Left lung (tissue), 10 donors: Measurements from ENCODE around the gene CBX5. TPM values are rescaled to one million over a fixed set of nuclear protein-coding genes. Genes with fewer than 3 reads are reported as not detected.

Experiments used
- ATAC-seq: fragments of 200-7000 bp; cut with Tn5 transposase; one replicate; pipeline ENCODE4 v1.9.1; 2020; ENCODE audit warnings: moderate library complexity
- DNase-seq, 4 donors: peaks; one replicate each; pipeline ENCODE4 v3.0.0-alpha.2; 2013 to 2020
- H3K27ac ChIP-seq, 2 donors: fragments of 200-600 bp; sonication (generic) in 1 of 2; one replicate each; pipeline versions ENCODE4 v1.5.0 to v1.8.0; 2020 to 2021
- H3K27me3 ChIP-seq, 2 donors: fragments of 200-600 bp; sonication (generic) in 1 of 2; one replicate each; pipeline versions ENCODE4 v1.5.0 to v1.8.0; 2020 to 2021
- H3K36me3 ChIP-seq, 2 donors: fragments of 200-600 bp; sonication (generic) in 1 of 2; one replicate each; pipeline versions ENCODE4 v1.5.0 to v1.8.0; 2020 to 2021
- H3K4me1 ChIP-seq, 2 donors: fragments of 200-600 bp; one replicate each; pipeline ENCODE4 v1.8.0; 2021
- H3K4me3 ChIP-seq, 2 donors: fragments of 200-600 bp; sonication (generic) in 1 of 2; one replicate each; pipeline versions ENCODE4 v1.5.0 to v1.8.0; 2020 to 2021; ENCODE audit warnings: mild to moderate bottlenecking in 1 of 2
- H3K9me3 ChIP-seq, 2 donors: fragments of 200-600 bp; sonication (generic) in 1 of 2; one replicate each; pipeline versions ENCODE4 v1.5.0 to v1.8.0; 2020 to 2021
- intact Hi-C, 2 donors: fragments of 100-400 bp; cut with DNase I; formaldehyde crosslinking; loops; one replicate each; pipeline versions ENCODE4 v1.11.2 to v1.14.2; 2022
- polyA plus RNA-seq, 6 donors: library from polyadenylated mRNA; unstranded; fragments of 120-200 nt; gene quantifications; one replicate each; pipeline ENCODE4 v1.2.1, GENCODE V29; 2013; ENCODE audit not compliant: insufficient read length in 6 of 6
- total RNA-seq, 2 donors: library from RNA; stranded (reverse); fragmentation: NEBNext Ultra II Directional; extraction: Animal tissue kit (Norgen Biotek cat#: 25700); gene quantifications; one replicate each; pipeline ENCODE4 v1.2.1, GENCODE V29; 2021
- TF ChIP-seq, protein P1 (sequence below), 2 donors: fragments of 200-600 bp; sonication (generic) in 1 of 2; IDR thresholded peaks; one replicate each; pipeline versions ENCODE4 v1.5.0 to v1.8.0; 2021; ENCODE audit warnings: antibody characterized with exemption in 2 of 2
- donor health status: DM: no; HTN: yes; CAD: no.
- donor health status: DM: no; HTN: no; CAD: no.

Gene CBX5
- total and polyA plus RNA-seq, 8 donors, result 69.8 to 134 (median 113) TPM

DNA sequence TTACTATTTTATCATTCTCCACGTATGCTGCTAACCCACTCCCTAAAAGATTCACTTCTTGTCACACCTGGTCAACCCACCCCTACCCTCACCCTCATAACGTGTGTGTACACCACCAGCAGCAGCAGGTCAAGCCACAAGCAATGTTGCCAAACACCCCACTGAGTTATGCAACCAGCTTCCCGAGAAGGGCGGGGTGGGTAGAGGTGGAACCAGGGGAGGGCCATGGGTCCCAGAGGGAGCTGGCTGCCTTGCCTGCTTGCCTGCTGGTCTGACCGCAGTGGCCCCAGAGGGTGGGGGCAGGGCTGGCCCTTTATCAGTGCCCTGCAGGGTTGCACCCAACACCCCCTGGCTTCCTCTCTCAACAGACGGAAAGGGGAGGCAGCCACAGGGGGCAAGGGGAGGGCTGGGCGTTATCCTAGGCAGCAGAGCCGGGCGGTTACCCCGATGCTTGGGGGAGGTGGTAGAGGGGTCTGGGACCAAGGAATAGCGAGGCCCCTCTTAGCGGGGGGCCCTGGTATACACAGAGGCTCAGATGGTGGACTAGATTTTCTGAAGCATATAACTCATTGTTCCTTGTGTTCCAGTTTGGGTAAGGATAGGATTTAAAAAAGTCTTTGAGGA, 24.4 kb upstream of the CBX5 start:
- ATAC-seq, result peak; percentile 83
- H3K4me1 ChIP-seq, result peaks cover 20 to 82% of the 10 kb centered on the region in 2 donors
- H3K27me3 ChIP-seq, result peaks cover 0 to 5% of the 10 kb centered on the region in 2 donors
- TF ChIP-seq, protein P1, sequence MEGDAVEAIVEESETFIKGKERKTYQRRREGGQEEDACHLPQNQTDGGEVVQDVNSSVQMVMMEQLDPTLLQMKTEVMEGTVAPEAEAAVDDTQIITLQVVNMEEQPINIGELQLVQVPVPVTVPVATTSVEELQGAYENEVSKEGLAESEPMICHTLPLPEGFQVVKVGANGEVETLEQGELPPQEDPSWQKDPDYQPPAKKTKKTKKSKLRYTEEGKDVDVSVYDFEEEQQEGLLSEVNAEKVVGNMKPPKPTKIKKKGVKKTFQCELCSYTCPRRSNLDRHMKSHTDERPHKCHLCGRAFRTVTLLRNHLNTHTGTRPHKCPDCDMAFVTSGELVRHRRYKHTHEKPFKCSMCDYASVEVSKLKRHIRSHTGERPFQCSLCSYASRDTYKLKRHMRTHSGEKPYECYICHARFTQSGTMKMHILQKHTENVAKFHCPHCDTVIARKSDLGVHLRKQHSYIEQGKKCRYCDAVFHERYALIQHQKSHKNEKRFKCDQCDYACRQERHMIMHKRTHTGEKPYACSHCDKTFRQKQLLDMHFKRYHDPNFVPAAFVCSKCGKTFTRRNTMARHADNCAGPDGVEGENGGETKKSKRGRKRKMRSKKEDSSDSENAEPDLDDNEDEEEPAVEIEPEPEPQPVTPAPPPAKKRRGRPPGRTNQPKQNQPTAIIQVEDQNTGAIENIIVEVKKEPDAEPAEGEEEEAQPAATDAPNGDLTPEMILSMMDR (IDR thresholded peaks at IDR 0.05), result peak in 1 of 2 donors; percentile 6
- intact Hi-C loops, result no loop called here
- no peaks in the 10 kb centered on the region for H3K9me3 ChIP-seq
- H3K27ac ChIP-seq, result peak overlapping the region; percentile 45 to 86
- H3K36me3 ChIP-seq, result no peaks in the 10 kb centered on the region
- peak in 3 of 4 donors; percentile 76 to 97 (median 93) for DNase-seq
- H3K4me3 ChIP-seq, result peak overlapping the region in 1 of 2 donors; percentile 19

DNA sequence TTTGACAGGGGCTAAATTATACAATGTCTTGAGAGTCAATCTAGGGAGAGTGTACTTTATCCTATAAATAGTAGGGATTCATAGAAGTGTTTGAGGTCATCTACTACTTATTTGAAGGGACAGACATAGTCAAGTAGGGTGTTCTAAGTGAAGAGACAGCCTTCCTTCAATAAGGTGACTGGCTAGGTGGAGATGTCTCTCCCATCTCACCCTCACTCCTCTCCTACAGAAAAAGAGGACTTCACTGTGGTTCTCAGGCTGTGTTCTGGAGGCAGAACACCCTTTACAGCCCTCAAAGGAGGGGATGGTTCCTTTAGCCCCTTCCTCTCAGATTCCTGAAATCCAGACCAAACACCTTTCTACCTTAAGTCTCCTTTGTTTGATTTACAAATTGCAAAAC, 23.7 kb upstream of the CBX5 start:
- Histone ChIP-seq H3K27ac (peak overlapping the region; percentile 45 to 86), H3K4me3 (no peak overlapping the region), H3K4me1 (peaks cover 20 to 88% of the 10 kb centered on the region in 2 donors), H3K27me3 (peaks cover 0 to 11% of the 10 kb centered on the region in 2 donors), H3K36me3 (no peaks in the 10 kb centered on the region), H3K9me3 (no peaks in the 10 kb centered on the region)
- intact Hi-C loops, result no loop called here
- TF ChIP-seq, protein P1 (IDR thresholded peaks at IDR 0.05), result no peak
- ATAC-seq (no peak), DNase-seq (no peak)

DNA sequence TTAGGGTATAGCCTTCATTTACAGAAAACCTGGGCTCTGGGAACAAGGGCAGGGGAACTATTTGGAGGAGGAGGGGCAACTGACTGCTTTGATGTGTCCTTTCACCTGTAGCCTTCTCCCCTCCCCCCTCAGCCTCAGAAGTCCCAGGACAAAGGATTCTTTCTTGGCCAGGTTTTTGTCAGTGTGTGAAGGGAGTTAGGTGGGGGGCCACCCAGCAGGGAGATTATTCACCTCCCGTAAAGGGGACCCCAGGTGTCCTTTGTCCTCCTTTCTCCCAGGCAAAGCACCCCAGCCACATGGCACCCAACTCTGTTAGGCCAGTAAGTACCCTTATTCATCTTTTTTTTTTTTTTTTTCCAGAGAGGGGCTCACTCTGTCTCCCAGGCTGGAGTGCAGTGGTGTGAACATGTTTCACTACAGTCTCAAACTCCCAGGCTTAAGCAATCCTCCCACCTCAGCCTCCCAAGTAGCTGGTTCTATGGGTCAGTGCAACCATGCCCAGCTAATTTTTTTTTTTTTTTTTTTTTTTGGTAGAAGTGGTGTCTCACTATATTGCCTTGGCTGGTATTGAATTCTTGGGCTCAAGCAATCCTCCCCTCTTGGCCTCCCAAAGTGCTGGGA, 21.6 kb upstream of the CBX5 start:
- Histone ChIP-seq H3K36me3 (no peaks in the 10 kb centered on the region), H3K9me3 (no peaks in the 10 kb centered on the region), H3K27me3 (peaks cover 0 to 14% of the 10 kb centered on the region in 2 donors), H3K27ac (peak overlapping the region in 1 of 2 donors; percentile 86), H3K4me1 (peaks cover 11 to 84% of the 10 kb centered on the region in 2 donors), H3K4me3 (peak overlapping the region in 1 of 2 donors; percentile 46)
- intact Hi-C loops, result no loop called here
- DNase-seq, result no peak
- TF ChIP-seq, protein P1 (IDR thresholded peaks at IDR 0.05), result no peak
- ATAC-seq, result no peak

DNA sequence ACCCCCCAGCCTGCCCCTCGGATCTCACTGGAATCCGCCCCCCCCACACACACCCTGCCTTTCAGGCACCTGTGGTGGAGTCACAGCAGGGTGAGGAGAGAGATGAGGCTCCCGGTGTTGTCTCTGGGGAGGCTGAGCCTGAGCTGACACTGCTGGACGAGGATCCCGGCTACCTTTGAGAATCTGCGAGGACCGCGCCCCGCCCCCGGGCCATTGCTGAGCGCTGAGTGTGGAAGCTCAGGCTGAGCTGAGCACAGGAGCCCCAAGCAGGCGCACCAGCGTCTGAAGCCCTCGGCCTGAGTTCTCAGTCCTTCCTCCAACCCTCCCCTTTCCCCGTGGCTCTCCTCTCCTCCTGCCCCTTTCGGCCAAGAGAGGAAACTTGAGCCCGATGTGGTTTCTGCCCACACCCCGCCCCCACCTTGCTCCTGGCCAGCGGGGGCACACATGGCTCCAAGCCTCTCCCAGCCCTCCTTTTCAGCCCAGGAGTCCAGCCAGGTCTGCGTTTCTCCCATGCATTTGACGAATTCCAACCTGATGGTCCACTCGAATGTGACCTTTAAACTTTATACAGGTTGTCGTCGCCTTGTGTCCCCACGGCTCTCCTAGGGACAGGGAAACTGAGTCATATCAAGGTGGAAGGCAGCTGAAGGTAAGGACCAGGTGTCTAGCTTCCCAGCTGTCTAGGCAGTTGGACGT, 21.0 kb upstream of the CBX5 start, which contains the start of gene NFE2:
Gene NFE2 (minus strand): TSS at position 284 of the 696 bp plus-strand sequence. CDS start 5,767 bp downstream, outside the sequence.
- intact Hi-C loops, result no loop called here
- TF ChIP-seq, protein P1 (IDR thresholded peaks at IDR 0.05), result no peak

More for the DNA sequence above, 21.0 kb upstream of the CBX5 start, which contains the start of gene NFE2:
- Histone ChIP-seq H3K4me1 (peaks cover 11 to 83% of the 10 kb centered on the region in 2 donors), H3K27me3 (peaks cover 0 to 14% of the 10 kb centered on the region in 2 donors), H3K9me3 (no peaks in the 10 kb centered on the region), H3K4me3 (peak within 1 kb of the TSS; percentile 3 to 46), H3K27ac (peak within 1 kb of the TSS; percentile 13 to 86), H3K36me3 (no peaks in the 10 kb centered on the region)
- DNase-seq (peak in 3 of 4 donors; percentile 51 to 96 (median 81)), ATAC-seq (peak; percentile 76)
